ENCODE measurements around the gene PMM1. TPM values are rescaled to one million over a fixed set of nuclear protein-coding genes. Genes with fewer than 3 reads are reported as not detected.

Gene PMM1
- total RNA-seq, 1 donor from 2014 or later, result 30.8 TPM

GRCh38 chr22:41528132-41528766 lies 61.4 kb downstream of the PMM1 start:
- TF ChIP-seq CTCF (conservative IDR thresholded peaks at IDR 0.05), result no peak
- DNase-seq (ENCODE audit: low read depth, low spot score), result no peak
- Mint-ChIP-seq H3K9me3 (no peaks in the 10 kb centered on the region), H3K27ac (ENCODE audit: unreplicated experiment) (no peak overlapping the region), H3K36me3 (ENCODE audit: low read depth) (peaks cover 8% of the 10 kb centered on the region), H3K27me3 (ENCODE audit: low read depth) (no peaks in the 10 kb centered on the region), H3K4me1 (no peaks in the 10 kb centered on the region), H3K4me3 (peak overlapping the region; percentile 3)

Other genes with a start within 250 kb of the PMM1 start
- 9.3 and 13.6 TPM in 2 replicates for gene TEF, start 207.9 kb downstream of the PMM1 start, total RNA-seq
- gene TOB2, start 143.0 kb downstream of the PMM1 start, total RNA-seq, result 47.7 and 50.8 TPM in 2 replicates
- 81.8 and 88.9 TPM in 2 replicates for gene PHF5A, start 121.1 kb downstream of the PMM1 start, total RNA-seq
- gene ACO2, start 120.7 kb downstream of the PMM1 start, total RNA-seq, result 71.6 and 80.6 TPM in 2 replicates
- gene POLR3H, start 45.4 kb downstream of the PMM1 start, total RNA-seq, result 54.0 and 55.5 TPM in 2 replicates
- gene CSDC2, start 28.8 kb downstream of the PMM1 start, total RNA-seq, result 0.75 and 0.98 TPM in 2 replicates
- gene DESI1, start 31.2 kb upstream of the PMM1 start, total RNA-seq, result 38.0 and 40.0 TPM in 2 replicates
- 427 TPM in 2 replicates for gene XRCC6, start 31.5 kb upstream of the PMM1 start, total RNA-seq
- 155 and 160 TPM in 2 replicates for gene SNU13, start 99.0 kb upstream of the PMM1 start, total RNA-seq
- 0.16 and 0.48 TPM in 2 replicates for gene MEI1, start 109.7 kb upstream of the PMM1 start, total RNA-seq
- gene CCDC134, start 210.8 kb upstream of the PMM1 start, total RNA-seq, result 23.0 and 26.0 TPM in 2 replicates
- 194 and 209 TPM in 2 replicates for gene SREBF2, start 243.3 kb upstream of the PMM1 start, total RNA-seq

All from neural crest cell (in vitro differentiated cells).